ENCODE data around the gene ATP6V1E1.
A peak's percentile ranks its signal among the peaks of the same experiment; 100 is the strongest.
"Not testable (repeated sequence)": the region's sequence is repeated elsewhere in the genome, so short reads cannot be mapped to it uniquely, and the experiment has no call there.

The ATP6V1E1 gene

GRCh38 chr22:17655289-17655688 is 26.7 kb upstream of the ATP6V1E1 start:
- H3K4me3 ChIP-seq = no peak overlapping the region
- TF ChIP-seq Cebpa-rat (IDR thresholded peaks at IDR 0.05) = no peak
- H3K27me3 ChIP-seq = no peaks in the 10 kb centered on the region
- no peak overlapping the region for H3K4me2 ChIP-seq
- peaks cover 14% of the 10 kb centered on the region; the same call in 1 of the 2 replicates for H4K20me1 ChIP-seq
- H3K9ac ChIP-seq = no peak overlapping the region
- H3K27ac ChIP-seq = no peak overlapping the region
- H3K36me3 ChIP-seq = peaks cover 83% of the 10 kb centered on the region
- H3K9me3 ChIP-seq = no peaks in the 10 kb centered on the region
- no peaks in the 10 kb centered on the region for H3K4me1 ChIP-seq

DNA sequence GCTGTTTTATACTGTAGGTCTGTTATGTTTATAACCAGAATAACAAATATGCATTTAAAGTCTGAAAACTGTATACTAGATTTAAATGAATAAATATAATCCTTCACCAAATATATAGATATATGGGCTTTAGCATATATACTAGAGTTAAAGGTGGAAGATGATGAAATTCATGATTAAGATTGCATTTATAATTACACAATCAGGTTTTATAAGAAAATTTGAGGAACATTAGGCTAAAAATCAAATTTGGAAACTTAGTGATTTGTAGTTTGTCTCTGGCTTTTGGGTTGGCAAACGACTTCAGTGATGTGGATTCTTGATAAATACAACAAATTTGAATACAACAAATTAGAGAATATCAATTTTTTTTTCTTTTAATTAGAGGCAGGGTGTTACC is 20.0 kb upstream of the ATP6V1E1 start:
- H4K20me1 ChIP-seq = peaks cover 20% of the 10 kb centered on the region; the same call in 1 of the 2 replicates
- peaks cover 45% of the 10 kb centered on the region for H3K36me3 ChIP-seq
- no peaks in the 10 kb centered on the region for H3K27me3 ChIP-seq
- H3K27ac ChIP-seq = no peak overlapping the region
- no peaks in the 10 kb centered on the region for H3K9me3 ChIP-seq
- no peaks in the 10 kb centered on the region for H3K4me1 ChIP-seq
- H3K4me2 ChIP-seq = no peak overlapping the region
- no peak overlapping the region for H3K9ac ChIP-seq
- H3K4me3 ChIP-seq = no peak overlapping the region
- TF ChIP-seq Cebpa-rat (IDR thresholded peaks at IDR 0.05) = no peak

DNA sequence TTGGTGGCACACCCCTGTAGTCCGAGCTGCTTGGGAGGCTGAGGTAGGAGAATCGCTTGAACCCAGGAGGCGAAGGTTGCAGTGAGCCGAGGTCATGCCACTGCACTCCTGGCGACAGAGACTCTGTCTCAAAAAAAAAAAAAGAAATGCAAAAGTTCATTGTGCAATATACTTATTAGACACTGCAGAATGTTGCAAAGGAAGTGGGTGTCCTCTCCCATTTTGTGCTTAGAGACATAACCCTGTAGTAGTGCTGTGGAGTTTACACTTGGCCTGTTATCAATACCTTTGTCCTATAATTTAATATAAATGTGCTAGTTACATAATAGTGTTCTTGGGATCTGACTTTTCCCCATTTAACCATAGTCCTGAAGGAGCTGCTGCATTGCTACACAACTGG is 19.4 kb upstream of the ATP6V1E1 start:
- Histone ChIP-seq H3K4me3 (no peak overlapping the region), H3K27me3 (no peaks in the 10 kb centered on the region), H3K4me1 (no peaks in the 10 kb centered on the region), H3K27ac (no peak overlapping the region), H3K36me3 (peaks cover 45% of the 10 kb centered on the region), H3K9me3 (no peaks in the 10 kb centered on the region), H3K4me2 (no peak overlapping the region), H3K9ac (no peak overlapping the region), H4K20me1 (peaks cover 20% of the 10 kb centered on the region; the same call in 1 of the 2 replicates)
- no peak for TF ChIP-seq Cebpa-rat (IDR thresholded peaks at IDR 0.05)

- TF ChIP-seq Cebpa-rat (IDR thresholded peaks at IDR 0.05) = no peak
- Histone ChIP-seq H3K9me3 (peaks cover under 1% of the 10 kb centered on the region; the same call in 1 of the 2 replicates), H4K20me1 (peaks cover 20% of the 10 kb centered on the region; the same call in 1 of the 2 replicates), H3K4me3 (no peak overlapping the region), H3K9ac (no peak overlapping the region), H3K36me3 (peaks cover 45% of the 10 kb centered on the region), H3K27ac (no peak overlapping the region), H3K4me1 (no peaks in the 10 kb centered on the region), H3K4me2 (no peak overlapping the region), H3K27me3 (no peaks in the 10 kb centered on the region)
Observed at GRCh38 chr22:17647452-17647851, 18.9 kb upstream of the ATP6V1E1 start.

- Histone ChIP-seq H3K36me3 (peaks cover 31% of the 10 kb centered on the region; the same call in 1 of the 2 replicates), H3K4me1 (peaks cover 21% of the 10 kb centered on the region)
- H3K27me3 ChIP-seq, H3K4me3 ChIP-seq, H3K4me2 ChIP-seq, H3K9me3 ChIP-seq, H4K20me1 ChIP-seq, H3K27ac ChIP-seq, H3K9ac ChIP-seq: not testable (repeated sequence)
Observed at GRCh38 chr22:17642357-17642756, 13.8 kb upstream of the ATP6V1E1 start.

GRCh38 chr22:17641269-17641668 is 12.7 kb upstream of the ATP6V1E1 start:
- H3K27ac ChIP-seq = no peak overlapping the region
- peaks cover 22% of the 10 kb centered on the region for H3K4me1 ChIP-seq
- H4K20me1 ChIP-seq = no peaks in the 10 kb centered on the region; the same call in 1 of the 2 replicates
- no peaks in the 10 kb centered on the region for H3K27me3 ChIP-seq
- no peak overlapping the region for H3K4me2 ChIP-seq
- TF ChIP-seq Cebpa-rat (IDR thresholded peaks at IDR 0.05) = no peak
- H3K9me3 ChIP-seq = peaks cover 9% of the 10 kb centered on the region; the same call in 1 of the 2 replicates
- H3K9ac ChIP-seq = no peak overlapping the region
- peaks cover 31% of the 10 kb centered on the region; the same call in 1 of the 2 replicates for H3K36me3 ChIP-seq
- no peak overlapping the region for H3K4me3 ChIP-seq

GRCh38 chr22:17639247-17639741 is 10.7 kb upstream of the ATP6V1E1 start:
- H4K20me1 ChIP-seq = no peaks in the 10 kb centered on the region
- H3K27me3 ChIP-seq = no peaks in the 10 kb centered on the region
- H3K4me2 ChIP-seq = peak overlapping the region; percentile 86
- peaks cover 22% of the 10 kb centered on the region for H3K4me1 ChIP-seq
- peaks cover 9% of the 10 kb centered on the region; the same call in 1 of the 2 replicates for H3K9me3 ChIP-seq
- peak overlapping the region; percentile 98 for H3K9ac ChIP-seq
- H3K36me3 ChIP-seq = peaks cover 17% of the 10 kb centered on the region; the same call in 1 of the 2 replicates
- peak overlapping the region; percentile 97 for H3K27ac ChIP-seq
- TF ChIP-seq Cebpa-rat (IDR thresholded peaks at IDR 0.05) = no peak
- peak overlapping the region; percentile 90 for H3K4me3 ChIP-seq

- H3K9me3 ChIP-seq = peaks cover 9% of the 10 kb centered on the region; the same call in 1 of the 2 replicates
- H3K4me2 ChIP-seq = peak within 1 kb of the TSS; percentile 86
- H3K4me1 ChIP-seq = peaks cover 22% of the 10 kb centered on the region
- peak within 1 kb of the TSS; percentile 97 for H3K27ac ChIP-seq
- peak within 1 kb of the TSS; percentile 98 for H3K9ac ChIP-seq
- no peaks in the 10 kb centered on the region for H4K20me1 ChIP-seq
- H3K27me3 ChIP-seq = no peaks in the 10 kb centered on the region
- H3K36me3 ChIP-seq = peaks cover 14% of the 10 kb centered on the region; the same call in 1 of the 2 replicates
- H3K4me3 ChIP-seq = peak within 1 kb of the TSS; percentile 90
- TF ChIP-seq Cebpa-rat (IDR thresholded peaks at IDR 0.05) = no peak
Observed at GRCh38 chr22:17638432-17639246, 10.1 kb upstream of the ATP6V1E1 start, which contains the start of gene BCL2L13. BCL2L13 (plus strand) TSS chr22:17638757; CDS start chr22:17655712, 16,955 bp downstream.

- H3K27me3 ChIP-seq = no peaks in the 10 kb centered on the region
- peak overlapping the region; percentile 98 for H3K9ac ChIP-seq
- peak overlapping the region; percentile 97 for H3K27ac ChIP-seq
- peaks cover 14% of the 10 kb centered on the region; the same call in 1 of the 2 replicates for H3K36me3 ChIP-seq
- H4K20me1 ChIP-seq = no peaks in the 10 kb centered on the region
- no peak for TF ChIP-seq Cebpa-rat (IDR thresholded peaks at IDR 0.05)
- peaks cover 9% of the 10 kb centered on the region; the same call in 1 of the 2 replicates for H3K9me3 ChIP-seq
- peak overlapping the region; percentile 86 for H3K4me2 ChIP-seq
- peaks cover 22% of the 10 kb centered on the region for H3K4me1 ChIP-seq
- peak overlapping the region; percentile 90 for H3K4me3 ChIP-seq
Observed at GRCh38 chr22:17638182-17638431, 9.6 kb upstream of the ATP6V1E1 start.

Measured in BLaER1 (cell line).